Sigmoid colon (tissue), 7 donors: Measurements from ENCODE around the gene CTNNBL1. TPM values are rescaled to one million over a fixed set of nuclear protein-coding genes. Genes with fewer than 3 reads are reported as not detected.

ENCODE experiments used
- DNase-seq: peaks from one replicate; pipeline ENCODE4 v3.0.0-alpha.2; 2019
- H3K27ac ChIP-seq, 4 donors: fragments of 200-600 bp; sonication (generic); one replicate each; pipeline ENCODE4 v1.5.1; 2016 to 2019; ENCODE audit warnings: mild to moderate bottlenecking in 1 of 4
- H3K27me3 ChIP-seq, 3 donors: fragments of 200-600 bp; sonication (generic); one replicate each; pipeline ENCODE4 v1.5.1; 2019; ENCODE audit warnings: mild to moderate bottlenecking in 1 of 3
- H3K36me3 ChIP-seq, 4 donors: fragments of 200-600 bp; sonication (generic); one replicate each; pipeline ENCODE4 v1.5.1; 2016 to 2019
- H3K4me1 ChIP-seq, 4 donors: fragments of 200-600 bp; sonication (generic); one replicate each; pipeline ENCODE4 v1.5.1; 2017 to 2019
- H3K4me3 ChIP-seq, 4 donors: fragments of 200-600 bp; sonication (generic); one replicate each; pipeline ENCODE4 v1.5.1; 2017 to 2019; ENCODE audit warnings: mild to moderate bottlenecking in 2 of 4, moderate library complexity in 1 of 4
- H3K9me3 ChIP-seq, 4 donors: fragments of 200-600 bp in 3 of 4; sonication (generic) in 3 of 4; one replicate each; pipeline versions ENCODE4 v1.5.1 to v1.6.1; 2013 to 2019
- EP300 ChIP-seq, 4 donors: sonication (generic); formaldehyde crosslinking; IDR thresholded peaks; one replicate each; pipeline ENCODE4 v1.6.1; 2017; ENCODE audit warnings: antibody characterized with exemption in 4 of 4
- POLR2A ChIP-seq, 2 donors: fragments of 450-650 bp; IDR thresholded peaks; one replicate each; pipeline ENCODE4 v1.6.1; 2016; ENCODE audit warnings: antibody characterized with exemption in 2 of 2, mild to moderate bottlenecking in 2 of 2, moderate library complexity in 2 of 2
- POLR2AphosphoS5 ChIP-seq, 4 donors: sonication (generic); formaldehyde crosslinking; IDR thresholded peaks; one replicate each; pipeline ENCODE4 v1.6.1; 2017; ENCODE audit warnings: antibody characterized with exemption in 4 of 4
- WGBS, 2 donors: extraction: QIAGEN DNeasy Blood & Tissue Kit; methylation state at CpG; one replicate each; pipeline ENCODE4 v1.1.7; 2013; 5-methylcytosine and 5-hydroxymethylcytosine counted together
- intact Hi-C: fragments of 100-400 bp; cut with DNase I; formaldehyde crosslinking; loops from one replicate; pipeline ENCODE4 v1.15.1; 2023
- polyA plus RNA-seq, 3 donors: library from polyadenylated mRNA; stranded (reverse); fragments of 200-250 nt; gene quantifications; one replicate each; pipeline ENCODE4 v1.2.3, GENCODE V29; 2013
- total RNA-seq, 4 donors: library from RNA; depleted of rRNA; stranded (reverse); fragments of >200 nt; gene quantifications; one replicate each; pipeline ENCODE4 v1.1.0, GENCODE V29; 2016
- TF ChIP-seq, protein P1 (sequence below), 4 experiments: fragments of 450-650 bp in 3 of 4; fragments of 200-600 bp in 1 of 4; IDR thresholded peaks; one replicate each; pipeline ENCODE4 v1.5.1; 2016 to 2019; ENCODE audit warnings: antibody characterized with exemption in 4 of 4, mild to moderate bottlenecking in 3 of 4, moderate library complexity in 2 of 4
- donor health status: healthy with polysubstance abuse.
- donor health status: Bipolar disorder and iron deficiency.
- donor health status: healthy.

The CTNNBL1 gene
- total and polyA plus RNA-seq, 7 donors: 27.3 to 47.9 (median 34.8) TPM

GRCh38 chr20:37789408-37789807 lies 95.6 kb downstream of the CTNNBL1 start:
- no peak for DNase-seq
- 84 to 92% methylated on average over 1 of the region's 1 CpG for WGBS, 2 donors
- H3K9me3 ChIP-seq: no peaks in the 10 kb centered on the region
- no peak overlapping the region for H3K4me3 ChIP-seq
- H3K27ac ChIP-seq: no peak overlapping the region
- no peaks in the 10 kb centered on the region for H3K4me1 ChIP-seq
- H3K36me3 ChIP-seq: peaks cover 4 to 38% (median 12%) of the 10 kb centered on the region in 4 donors
- TF ChIP-seq, protein P1, sequence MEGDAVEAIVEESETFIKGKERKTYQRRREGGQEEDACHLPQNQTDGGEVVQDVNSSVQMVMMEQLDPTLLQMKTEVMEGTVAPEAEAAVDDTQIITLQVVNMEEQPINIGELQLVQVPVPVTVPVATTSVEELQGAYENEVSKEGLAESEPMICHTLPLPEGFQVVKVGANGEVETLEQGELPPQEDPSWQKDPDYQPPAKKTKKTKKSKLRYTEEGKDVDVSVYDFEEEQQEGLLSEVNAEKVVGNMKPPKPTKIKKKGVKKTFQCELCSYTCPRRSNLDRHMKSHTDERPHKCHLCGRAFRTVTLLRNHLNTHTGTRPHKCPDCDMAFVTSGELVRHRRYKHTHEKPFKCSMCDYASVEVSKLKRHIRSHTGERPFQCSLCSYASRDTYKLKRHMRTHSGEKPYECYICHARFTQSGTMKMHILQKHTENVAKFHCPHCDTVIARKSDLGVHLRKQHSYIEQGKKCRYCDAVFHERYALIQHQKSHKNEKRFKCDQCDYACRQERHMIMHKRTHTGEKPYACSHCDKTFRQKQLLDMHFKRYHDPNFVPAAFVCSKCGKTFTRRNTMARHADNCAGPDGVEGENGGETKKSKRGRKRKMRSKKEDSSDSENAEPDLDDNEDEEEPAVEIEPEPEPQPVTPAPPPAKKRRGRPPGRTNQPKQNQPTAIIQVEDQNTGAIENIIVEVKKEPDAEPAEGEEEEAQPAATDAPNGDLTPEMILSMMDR (IDR thresholded peaks at IDR 0.05): no peak
- intact Hi-C loops: no loop called here
- no peaks in the 10 kb centered on the region for H3K27me3 ChIP-seq

- H3K27me3 ChIP-seq: no peaks in the 10 kb centered on the region
- H3K4me1 ChIP-seq: no peaks in the 10 kb centered on the region
- H3K36me3 ChIP-seq: peaks cover 4 to 41% (median 12%) of the 10 kb centered on the region in 4 donors
- intact Hi-C loops: no loop called here
- DNase-seq: no peak
- H3K9me3 ChIP-seq: no peaks in the 10 kb centered on the region
- TF ChIP-seq POLR2AphosphoS5 (IDR thresholded peaks at IDR 0.05): no peak
- TF ChIP-seq EP300 (IDR thresholded peaks at IDR 0.05): no peak
- TF ChIP-seq POLR2A (IDR thresholded peaks at IDR 0.05): no peak
- TF ChIP-seq, protein P1 (IDR thresholded peaks at IDR 0.05): no peak
- H3K27ac ChIP-seq: no peak overlapping the region
- no peak overlapping the region for H3K4me3 ChIP-seq
- 95 to 96% methylated on average over 1 of the region's 1 CpG for WGBS, 2 donors
Observed at GRCh38 chr20:37790900-37791299, 97.1 kb downstream of the CTNNBL1 start.

DNA sequence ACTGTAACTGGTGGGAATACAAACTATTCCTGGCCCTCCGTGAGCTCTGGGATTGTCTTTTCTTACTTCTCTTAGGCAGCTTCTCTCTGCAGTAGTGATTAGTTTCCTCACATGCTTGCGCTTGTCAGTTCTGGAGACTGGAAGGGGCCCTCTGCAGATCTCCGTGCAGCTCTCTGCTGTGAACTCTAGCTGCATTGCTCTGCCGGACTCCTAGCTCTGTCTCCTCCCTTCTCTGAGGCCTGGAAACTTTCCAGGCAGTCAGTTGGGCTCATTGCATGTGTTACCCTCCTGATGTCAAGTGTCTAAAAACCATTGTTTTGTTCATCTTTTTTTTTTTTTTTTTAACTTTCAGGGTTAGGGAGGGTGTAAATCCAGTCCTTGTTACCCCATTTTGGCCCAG lies 102.3 kb downstream of the CTNNBL1 start:
- H3K36me3 ChIP-seq: peaks cover 0 to 24% (median 7%) of the 10 kb centered on the region in 4 donors

GRCh38 chr20:37796733-37797132 lies 102.9 kb downstream of the CTNNBL1 start:
- 88 to 89% methylated on average over 7 of the region's 7 CpGs for WGBS, 2 donors
- intact Hi-C loops: no loop called here
- Histone ChIP-seq H3K4me1 (no peaks in the 10 kb centered on the region), H3K27me3 (no peaks in the 10 kb centered on the region), H3K9me3 (no peaks in the 10 kb centered on the region), H3K27ac (no peak overlapping the region), H3K4me3 (no peak overlapping the region), H3K36me3 (peaks cover 0 to 18% (median 7%) of the 10 kb centered on the region in 4 donors)
- DNase-seq: no peak
- TF ChIP-seq POLR2AphosphoS5 (IDR thresholded peaks at IDR 0.05) (no peak), EP300 (IDR thresholded peaks at IDR 0.05) (no peak), POLR2A (IDR thresholded peaks at IDR 0.05) (no peak)
- TF ChIP-seq, protein P1 (IDR thresholded peaks at IDR 0.05): no peak

More for the DNA sequence above, 102.3 kb downstream of the CTNNBL1 start:
- no peaks in the 10 kb centered on the region for H3K27me3 ChIP-seq
- no peaks in the 10 kb centered on the region for H3K4me1 ChIP-seq
- no peaks in the 10 kb centered on the region for H3K9me3 ChIP-seq
- H3K4me3 ChIP-seq: no peak overlapping the region
- no peak for DNase-seq
- no peak overlapping the region for H3K27ac ChIP-seq
- WGBS, 2 donors: 94% methylated on average over 4 of the region's 4 CpGs
- TF ChIP-seq EP300 (IDR thresholded peaks at IDR 0.05) (no peak), POLR2A (IDR thresholded peaks at IDR 0.05) (no peak), POLR2AphosphoS5 (IDR thresholded peaks at IDR 0.05) (no peak)
- TF ChIP-seq, protein P1 (IDR thresholded peaks at IDR 0.05): no peak
- intact Hi-C loops: no loop called here

- H3K4me1 ChIP-seq: no peaks in the 10 kb centered on the region
- DNase-seq: no peak
- H3K9me3 ChIP-seq: no peaks in the 10 kb centered on the region
- intact Hi-C loops: no loop called here
- no peak overlapping the region for H3K27ac ChIP-seq
- H3K36me3 ChIP-seq: peaks cover 0 to 18% (median 7%) of the 10 kb centered on the region in 4 donors
- TF ChIP-seq, protein P1 (IDR thresholded peaks at IDR 0.05): no peak
- H3K27me3 ChIP-seq: no peaks in the 10 kb centered on the region
- no peak overlapping the region for H3K4me3 ChIP-seq
- 90 to 94% methylated on average over 4 of the region's 4 CpGs for WGBS, 2 donors
Observed at GRCh38 chr20:37797669-37798175, 103.9 kb downstream of the CTNNBL1 start.
